B cell (primary cell): Measurements from ENCODE around the gene LIPA. TPM values are rescaled to one million over a fixed set of nuclear protein-coding genes. Genes with fewer than 3 reads are reported as not detected.

Experiments used
- ATAC-seq: fragments of 200-7000 bp; cut with Tn5 transposase; one replicate; pipeline ENCODE4 v1.10.0; 2021; ENCODE audit warnings: low read depth, mild to moderate bottlenecking, moderate number of reproducible peaks, moderate library complexity
- CTCF ChIA-PET: fragments of 350-600 bp; sonication (Branson Sonifier 250); formaldehyde crosslinking; loops from one replicate; lab custom pipeline; 2021; ENCODE audit warnings: antibody characterized with exemption, inconsistent platforms; lab: Charles Lee
- POLR2A ChIA-PET: fragments of 350-600 bp; sonication (Branson Sonifier 250); formaldehyde crosslinking; loops from one replicate; lab custom pipeline; 2021; ENCODE audit warnings: antibody characterized with exemption; lab: Charles Lee
- DNase-seq: peaks from one replicate; pipeline ENCODE4 v3.0.0; 2013
- H2AFZ ChIP-seq: 2 replicates; pipeline ENCODE4 v1.6.1; 2012; ENCODE audit warnings: mild to moderate bottlenecking, low read depth, low read length; ENCODE audit not compliant: insufficient read depth, poor library complexity, severe bottlenecking
- H3K27ac ChIP-seq, 2 donors: 1 replicate in 1 of 2; 2 replicates in 1 of 2; pipeline ENCODE4 v1.5.1; 2012 to 2013; ENCODE audit warnings: low read length in 2 of 2, mild to moderate bottlenecking in 2 of 2, moderate library complexity in 1 of 2
- H3K27me3 ChIP-seq, 4 experiments: fragments of 200-600 bp in 1 of 4; sonication (generic) in 1 of 4; replicated peaks in 1 of 4; 1 replicate in 2 of 4; 2 replicates in 2 of 4; pipeline versions ENCODE4 v1.6.1 to v1.7.0; 2013 to 2016; ENCODE audit warnings: low read length in 3 of 4, mild to moderate bottlenecking in 2 of 4, mixed read lengths in 1 of 4, moderate library complexity in 1 of 4; ENCODE audit not compliant: insufficient read depth in 4 of 4, control insufficient read depth in 3 of 4; ENCODE audit errors: control extremely low read depth in 1 of 4
- H3K36me3 ChIP-seq, 2 experiments: replicated peaks in 1 of 2; 1 replicate in 1 of 2; 2 replicates in 1 of 2; pipeline versions ENCODE4 v1.6.1 to v1.7.1; 2013; ENCODE audit warnings: low read length in 1 of 2; ENCODE audit not compliant: insufficient read depth in 2 of 2, control insufficient read depth in 1 of 2; ENCODE audit errors: control extremely low read depth in 1 of 2, extremely low read depth in 1 of 2
- H3K4me1 ChIP-seq, 2 donors: fragments of 200-600 bp in 1 of 2; sonication (generic) in 1 of 2; 1 replicate in 1 of 2; 2 replicates in 1 of 2; pipeline versions ENCODE4 v1.5.1 to v1.6.1; 2013 to 2017; ENCODE audit warnings: low read length in 2 of 2; ENCODE audit not compliant: control insufficient read depth in 2 of 2, insufficient read depth in 2 of 2
- H3K4me2 ChIP-seq: replicated peaks from 2 replicates; pipeline ENCODE3; 2012; ENCODE audit warnings: mild to moderate bottlenecking, low read depth, low read length; ENCODE audit not compliant: poor library complexity, severe bottlenecking
- H3K4me3 ChIP-seq, 5 experiments: fragments of 200-600 bp in 1 of 5; sonication (generic) in 1 of 5; 1 replicate in 3 of 5; 2 replicates in 2 of 5; pipeline versions ENCODE4 v1.5.1 to v1.7.0; 2011 to 2016; ENCODE audit warnings: low read length in 4 of 5, mild to moderate bottlenecking in 4 of 5, low read depth in 2 of 5, control low read depth in 1 of 5, moderate library complexity in 1 of 5; ENCODE audit not compliant: insufficient read depth in 1 of 5; ENCODE audit errors: control extremely low read depth in 1 of 5, extremely low read depth in 1 of 5
- H3K79me2 ChIP-seq: fragments of 200-600 bp; sonication (generic); one replicate; pipeline ENCODE4 v1.6.0; 2016; ENCODE audit warnings: low read length; ENCODE audit not compliant: control insufficient read depth, insufficient read depth
- H3K9ac ChIP-seq: fragments of 200-600 bp; sonication (generic); 2 replicates; pipeline ENCODE4 v1.6.1; 2017; ENCODE audit warnings: mild to moderate bottlenecking, low read length, moderate library complexity
- H3K9me3 ChIP-seq, 3 donors: one replicate each; pipeline versions ENCODE4 v1.6.1 to v1.7.1; 2013; ENCODE audit warnings: low read length in 2 of 3; ENCODE audit not compliant: control insufficient read depth in 2 of 3, insufficient read depth in 1 of 3; ENCODE audit errors: control extremely low read depth in 1 of 3
- H4K20me1 ChIP-seq: 2 replicates; pipeline ENCODE4 v1.6.0; 2012; ENCODE audit warnings: mild to moderate bottlenecking, low read length; ENCODE audit not compliant: insufficient read depth, control insufficient read depth, poor library complexity, severe bottlenecking
- H3K27ac Mint-ChIP-seq: one replicate; pipeline ENCODE4 v1.8.0; 2021; ENCODE audit warnings: mixed read lengths
- H3K27me3 Mint-ChIP-seq: one replicate; pipeline ENCODE4 v1.8.0; 2021; ENCODE audit warnings: mixed read lengths
- H3K4me1 Mint-ChIP-seq: one replicate; pipeline ENCODE4 v1.8.0; 2021; ENCODE audit warnings: mixed read lengths
- H3K4me3 Mint-ChIP-seq: one replicate; pipeline ENCODE4 v1.8.0; 2021; ENCODE audit warnings: mixed read lengths
- H3K9me3 Mint-ChIP-seq: one replicate; pipeline ENCODE4 v1.8.0; 2022; ENCODE audit warnings: mixed read lengths; ENCODE audit not compliant: insufficient read depth
- EZH2 ChIP-seq: IDR thresholded peaks from 2 replicates; pipeline ENCODE4 v1.6.1; 2012; ENCODE audit warnings: borderline replicate concordance, low read depth, mild to moderate bottlenecking, moderate library complexity, low read length; ENCODE audit not compliant: insufficient read depth, poor library complexity, severe bottlenecking
- WGBS: methylation state at CpG from one replicate; pipeline ENCODE4 v1.1.5; 2013; ENCODE audit warnings: missing lambda C conversion rate; ENCODE audit not compliant: insufficient coverage; 5-methylcytosine and 5-hydroxymethylcytosine counted together
- intact Hi-C: fragments of 100-400 bp; cut with micrococcal nuclease; formaldehyde crosslinking; loops from one replicate; pipeline ENCODE4 v1.10.0; 2022
- polyA plus RNA-seq: library from polyadenylated mRNA; depleted of rRNA; stranded (reverse); fragments of >200 nt; gene quantifications from 2 replicates; pipeline ENCODE4 v1.2.3, GENCODE V29; 2012
- total RNA-seq, 2 donors: library from RNA; stranded (reverse); fragments of 120-200 nt in 1 of 2; gene quantifications; 1 replicate in 1 of 2; 2 replicates in 1 of 2; pipeline versions ENCODE4 v1.2.3 to v1.2.4, GENCODE V29; 2013 to 2022
- TF ChIP-seq, protein P1 (sequence below): fragments of 200-600 bp; IDR thresholded peaks from one replicate; pipeline ENCODE4 v1.8.0; 2022; ENCODE audit warnings: antibody characterized with exemption, mild to moderate bottlenecking

Gene LIPA
- total and polyA plus RNA-seq, 2 donors (not counting 1 experiment from before 2014, with no cell fraction given), result 16.4 to 36.5 TPM

DNA sequence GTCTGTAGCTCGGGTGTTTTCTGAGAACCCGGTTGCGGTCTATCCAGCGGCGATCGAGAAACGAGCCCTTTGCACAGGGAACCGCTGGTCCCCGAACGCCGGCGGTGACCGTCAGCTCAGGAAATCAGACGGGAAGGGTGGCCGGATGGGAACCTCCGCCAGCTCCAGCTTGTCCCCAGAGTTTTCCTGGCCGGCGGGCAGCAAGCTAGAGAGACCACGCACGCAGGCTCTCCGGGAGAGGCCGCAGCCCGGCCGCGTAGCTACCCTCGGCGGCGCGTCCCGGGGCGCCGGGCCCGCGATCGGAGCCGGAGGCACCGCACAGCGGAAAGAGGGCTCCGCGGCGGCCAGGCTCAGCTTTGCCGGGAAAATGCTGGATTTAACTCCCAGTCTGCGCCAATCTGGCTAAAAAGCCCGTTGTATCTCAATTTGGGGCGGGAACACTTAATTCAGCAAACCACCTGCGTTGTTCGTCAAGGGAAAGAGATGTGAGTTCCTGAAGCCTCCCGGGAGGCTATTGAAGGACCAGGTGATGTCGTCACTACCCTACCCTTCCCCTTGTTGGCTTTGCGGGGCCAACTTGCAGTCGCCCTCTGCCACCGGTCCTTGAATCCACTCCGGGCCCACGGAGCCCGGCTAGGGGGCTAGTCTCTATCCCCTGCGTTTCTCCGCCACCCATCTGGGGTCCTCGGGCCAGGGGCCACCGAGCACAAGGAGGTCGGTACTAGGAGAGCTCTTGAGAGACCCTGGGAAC lies 43.6 kb downstream of the LIPA start:
- peaks cover 0 to 57% (median 43%) of the 10 kb centered on the region in 4 experiments for H3K27me3 ChIP-seq
- peak overlapping the region; percentile 90 for H3K4me3 Mint-ChIP-seq
- TF ChIP-seq, protein P1, sequence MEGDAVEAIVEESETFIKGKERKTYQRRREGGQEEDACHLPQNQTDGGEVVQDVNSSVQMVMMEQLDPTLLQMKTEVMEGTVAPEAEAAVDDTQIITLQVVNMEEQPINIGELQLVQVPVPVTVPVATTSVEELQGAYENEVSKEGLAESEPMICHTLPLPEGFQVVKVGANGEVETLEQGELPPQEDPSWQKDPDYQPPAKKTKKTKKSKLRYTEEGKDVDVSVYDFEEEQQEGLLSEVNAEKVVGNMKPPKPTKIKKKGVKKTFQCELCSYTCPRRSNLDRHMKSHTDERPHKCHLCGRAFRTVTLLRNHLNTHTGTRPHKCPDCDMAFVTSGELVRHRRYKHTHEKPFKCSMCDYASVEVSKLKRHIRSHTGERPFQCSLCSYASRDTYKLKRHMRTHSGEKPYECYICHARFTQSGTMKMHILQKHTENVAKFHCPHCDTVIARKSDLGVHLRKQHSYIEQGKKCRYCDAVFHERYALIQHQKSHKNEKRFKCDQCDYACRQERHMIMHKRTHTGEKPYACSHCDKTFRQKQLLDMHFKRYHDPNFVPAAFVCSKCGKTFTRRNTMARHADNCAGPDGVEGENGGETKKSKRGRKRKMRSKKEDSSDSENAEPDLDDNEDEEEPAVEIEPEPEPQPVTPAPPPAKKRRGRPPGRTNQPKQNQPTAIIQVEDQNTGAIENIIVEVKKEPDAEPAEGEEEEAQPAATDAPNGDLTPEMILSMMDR, result no peak
- peak; percentile 74 for TF ChIP-seq EZH2
- ATAC-seq (peak; percentile 45), DNase-seq (no peak)
- peak overlapping the region; percentile 25 to 85 (median 62) for H3K4me3 ChIP-seq
- H3K79me2 ChIP-seq, result no peaks in the 10 kb centered on the region
- intact Hi-C loops, result no loop called here
- H3K9ac ChIP-seq, result peak overlapping the region; percentile 66
- CTCF ChIA-PET, result interaction anchor here (0.8 to 6.4 kb wide), 8 partner anchors 8 to 818 kb away, joined by 3 to 67 read pairs (median 8); partner anchors contain the start of gene FAS
- no peaks in the 10 kb centered on the region for H3K9me3 Mint-ChIP-seq
- H2AFZ ChIP-seq, result peak overlapping the region; percentile 75
- H3K27ac ChIP-seq, result no peak overlapping the region
- H4K20me1 ChIP-seq, result no peaks in the 10 kb centered on the region
- H3K9me3 ChIP-seq, result peaks cover 0 to 7% (median 0%) of the 10 kb centered on the region in 3 donors
- H3K4me1 Mint-ChIP-seq, result peaks cover 30% of the 10 kb centered on the region
- H3K27me3 Mint-ChIP-seq, result peaks cover 48% of the 10 kb centered on the region
- peak overlapping the region; percentile 89 for H3K4me2 ChIP-seq
- no peaks in the 10 kb centered on the region for H3K36me3 ChIP-seq
- POLR2A ChIA-PET, result interaction anchor here (1.1 kb wide), 1 partner anchor 216 kb away, joined by 3 read pairs; no protein-coding TSS in a partner anchor
- H3K27ac Mint-ChIP-seq, result no peak overlapping the region
- H3K4me1 ChIP-seq, result peaks cover 32 to 34% of the 10 kb centered on the region in 2 donors
- 7% methylated on average over 60 of the region's 60 CpGs for WGBS
